HG02588 (cell line): ENCODE measurements around the gene DNASE2.

Experiments
- ATAC-seq: cut with Tn5 transposase; IDR thresholded peaks from one replicate; pipeline ENCODE4 v1.9.1; 2021; ENCODE audit warnings: mild to moderate bottlenecking, moderate library complexity; ENCODE audit not compliant: unreplicated experiment

Gene DNASE2

DNA sequence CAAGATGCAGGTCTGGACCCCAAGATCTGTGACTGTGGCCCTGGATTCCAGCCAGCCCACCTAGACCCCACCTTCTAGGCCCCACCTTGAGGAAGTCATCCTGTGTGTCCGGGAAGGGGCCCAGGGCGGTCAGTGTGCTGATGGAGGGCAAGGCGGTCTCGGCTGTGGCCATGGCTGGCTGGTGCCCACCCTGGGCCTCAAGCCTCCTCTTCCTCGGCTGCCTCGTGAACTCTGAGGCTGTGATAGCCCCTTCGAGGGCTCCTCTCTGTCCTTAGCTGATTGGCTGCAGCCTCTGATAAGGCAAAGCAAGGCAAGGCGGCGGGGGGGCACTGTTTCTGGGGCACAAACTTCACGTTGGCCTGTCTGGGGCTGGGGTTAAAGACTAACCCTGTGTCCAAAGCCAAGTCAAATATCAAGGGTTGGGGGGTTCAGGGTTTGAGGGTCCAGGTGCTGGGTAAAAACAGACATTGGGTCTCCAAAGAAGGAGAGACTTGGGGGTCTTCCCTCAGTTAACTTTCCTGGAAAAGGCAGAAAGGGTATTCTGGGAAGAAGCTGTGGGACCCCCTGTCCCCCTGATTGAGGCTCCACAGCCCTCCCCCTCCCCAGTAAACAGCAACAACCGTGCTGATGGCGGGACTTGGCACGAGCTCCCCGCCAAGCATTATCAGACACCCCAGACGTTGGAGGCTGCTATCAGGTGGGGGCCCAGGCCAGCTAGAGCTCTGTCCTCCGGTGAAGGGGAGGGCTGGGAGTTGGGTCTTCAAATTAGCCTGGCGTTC lies 5.9 kb upstream of the DNASE2 start, which contains the start of gene KLF1:
KLF1 (minus strand) TSS at position 233 of the 779 bp plus-strand sequence; CDS start at position 172, 61 bp downstream.
- no peak for ATAC-seq

DNA sequence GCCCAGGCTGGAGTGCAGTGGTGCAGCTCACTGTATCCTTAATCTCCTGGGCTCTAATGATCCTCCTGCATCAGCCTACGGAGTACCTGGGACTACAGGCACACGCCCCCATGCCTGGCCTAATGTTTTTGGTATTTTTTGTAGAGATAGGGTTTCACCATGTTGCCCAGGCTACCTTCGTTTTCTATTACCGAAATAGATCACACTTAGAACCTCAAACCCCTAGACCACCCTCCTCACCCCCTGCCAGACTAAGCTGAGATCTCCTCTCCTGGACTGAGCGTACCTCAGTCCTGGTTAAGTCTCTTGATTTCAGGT lies 5.4 kb upstream of the DNASE2 start:
- ATAC-seq, result no peak

DNA sequence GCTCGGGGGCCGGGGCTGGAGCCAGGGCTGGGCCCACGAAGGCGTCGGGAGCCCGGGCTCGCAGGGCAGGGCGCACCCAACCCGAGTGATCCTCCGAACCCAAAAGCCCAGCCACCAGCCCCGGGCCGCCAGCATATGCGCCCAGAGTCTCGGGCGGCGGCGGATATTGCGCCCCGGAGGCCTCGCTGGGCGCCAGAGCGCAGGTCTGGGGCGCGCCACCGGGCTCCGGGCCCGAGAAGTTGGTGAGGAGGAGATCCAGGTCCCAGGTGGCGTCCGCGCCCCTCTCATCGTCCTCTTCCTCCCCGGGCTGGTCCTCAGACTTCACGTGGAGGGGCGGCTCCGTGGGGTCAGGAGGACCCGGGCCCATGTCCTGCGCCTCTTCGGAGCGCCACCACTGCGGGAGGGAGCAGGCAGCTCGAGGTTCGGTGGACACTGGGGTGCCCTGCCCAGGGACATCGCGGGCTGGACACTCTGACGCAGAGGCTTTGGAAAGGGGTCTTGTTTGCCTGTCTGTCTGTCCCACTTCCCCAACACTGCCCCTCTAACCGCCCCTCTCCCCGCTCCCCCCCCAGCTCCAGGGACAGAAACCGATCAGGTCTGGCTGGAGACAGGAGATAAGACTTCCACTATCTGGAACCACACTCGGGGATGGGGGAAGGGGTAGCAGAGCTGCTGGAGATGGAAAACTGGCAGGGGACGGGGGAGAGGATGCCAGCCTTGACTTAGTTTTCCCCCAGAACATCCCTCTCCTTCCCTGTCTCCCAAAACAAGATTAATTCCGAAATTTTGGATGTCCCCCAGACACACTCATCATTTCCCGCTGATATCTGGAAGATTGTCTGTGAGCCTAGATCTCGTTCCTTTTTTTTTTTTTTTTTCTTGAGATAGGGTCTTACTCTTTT lies 4.8 kb upstream of the DNASE2 start:
- ATAC-seq, result no peak

DNA sequence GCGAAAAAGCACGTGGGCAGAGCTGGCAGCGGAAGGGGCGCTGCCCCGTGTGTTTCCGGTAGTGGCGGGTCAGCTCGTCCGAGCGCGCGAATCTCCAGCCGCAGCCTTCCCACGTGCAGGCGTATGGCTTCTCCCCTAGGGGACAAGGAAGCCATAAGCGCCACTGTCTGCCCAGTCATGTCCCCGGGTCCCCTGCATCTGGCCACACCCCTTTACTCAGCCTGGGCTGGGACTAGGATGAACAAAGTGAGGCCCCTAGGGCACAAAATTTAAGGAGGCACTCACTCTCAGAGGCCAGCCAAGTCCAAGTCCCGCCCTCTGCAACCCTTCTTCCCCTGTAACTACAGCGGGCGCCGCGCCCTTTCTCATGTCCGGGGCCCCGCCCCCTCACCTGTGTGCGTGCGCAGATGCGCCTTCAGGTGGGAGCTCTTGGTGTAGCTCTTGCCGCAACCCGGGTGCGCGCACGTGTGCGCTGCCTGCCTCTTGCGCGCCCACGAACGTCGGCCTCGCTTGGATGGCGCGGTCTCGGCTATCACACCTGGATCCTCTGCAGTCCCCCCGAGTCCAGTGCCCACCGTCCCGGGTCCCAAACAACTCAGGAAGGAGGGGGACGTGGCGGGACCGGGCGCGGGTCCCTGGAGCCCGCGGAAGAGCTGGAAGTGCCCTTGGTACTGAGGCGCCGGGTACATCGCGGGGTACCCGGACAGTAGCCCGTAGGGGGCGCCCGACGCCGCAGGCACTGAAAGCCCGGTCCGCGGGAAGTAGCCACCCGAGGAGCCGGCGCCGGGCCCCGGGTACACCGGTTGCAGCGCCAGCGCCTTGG lies 3.9 kb upstream of the DNASE2 start:
- no peak for ATAC-seq

DNA sequence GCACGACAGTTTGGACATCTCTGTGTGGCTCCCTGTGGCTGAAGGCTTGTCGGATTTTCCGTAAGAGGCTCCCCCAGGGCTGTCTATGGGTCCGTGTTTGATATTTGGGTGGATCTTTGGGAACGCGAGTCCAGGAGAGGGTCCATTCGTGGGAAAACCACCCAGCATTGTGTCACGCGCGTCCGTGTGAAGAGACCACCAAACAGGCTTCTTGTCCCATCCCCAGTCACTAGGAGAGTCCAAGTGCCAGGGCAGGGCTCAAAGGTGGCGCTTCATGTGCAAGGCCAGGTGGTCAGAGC lies 3.3 kb upstream of the DNASE2 start:
- ATAC-seq, result no peak

DNA sequence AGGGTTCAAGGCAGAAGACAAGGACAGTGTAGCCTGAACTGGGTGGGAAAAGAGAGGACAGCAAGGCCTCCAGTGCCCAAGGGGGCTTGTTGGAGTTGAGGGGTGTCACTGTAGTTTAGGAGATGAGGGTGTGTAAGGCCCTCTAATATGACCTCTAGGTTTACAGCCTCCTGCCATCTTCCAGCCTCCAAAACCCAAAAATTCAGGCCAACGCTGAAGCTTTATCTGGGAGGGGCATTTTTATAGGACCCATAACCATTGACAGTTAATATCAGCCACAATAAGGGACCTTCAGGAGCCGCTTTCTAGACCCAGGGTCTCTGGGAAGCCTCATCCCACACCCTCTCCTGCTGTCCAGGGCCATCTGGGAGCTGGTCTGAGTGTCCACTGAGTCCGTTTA lies 3.0 kb upstream of the DNASE2 start:
- no peak for ATAC-seq

DNA sequence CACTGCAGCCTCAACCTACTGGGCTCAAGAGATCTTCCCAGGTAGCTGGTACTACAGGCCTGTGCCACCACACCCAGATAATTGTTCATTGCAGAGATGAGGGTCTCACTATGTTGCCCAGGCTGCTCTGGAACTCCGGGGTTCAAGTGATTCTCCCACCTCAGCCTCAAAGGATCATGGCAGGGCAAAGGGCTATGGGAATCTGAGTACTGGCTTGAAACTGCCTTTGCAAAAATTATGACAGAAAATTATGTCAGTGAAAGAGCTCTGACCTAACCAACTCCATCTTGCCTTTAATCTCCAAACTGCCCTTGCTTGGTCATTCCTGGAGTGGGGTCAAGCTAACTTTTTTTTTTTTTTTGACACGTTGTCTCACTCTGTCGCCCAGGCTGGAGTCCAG lies 1.3 kb upstream of the DNASE2 start:
- no peak for ATAC-seq

DNA sequence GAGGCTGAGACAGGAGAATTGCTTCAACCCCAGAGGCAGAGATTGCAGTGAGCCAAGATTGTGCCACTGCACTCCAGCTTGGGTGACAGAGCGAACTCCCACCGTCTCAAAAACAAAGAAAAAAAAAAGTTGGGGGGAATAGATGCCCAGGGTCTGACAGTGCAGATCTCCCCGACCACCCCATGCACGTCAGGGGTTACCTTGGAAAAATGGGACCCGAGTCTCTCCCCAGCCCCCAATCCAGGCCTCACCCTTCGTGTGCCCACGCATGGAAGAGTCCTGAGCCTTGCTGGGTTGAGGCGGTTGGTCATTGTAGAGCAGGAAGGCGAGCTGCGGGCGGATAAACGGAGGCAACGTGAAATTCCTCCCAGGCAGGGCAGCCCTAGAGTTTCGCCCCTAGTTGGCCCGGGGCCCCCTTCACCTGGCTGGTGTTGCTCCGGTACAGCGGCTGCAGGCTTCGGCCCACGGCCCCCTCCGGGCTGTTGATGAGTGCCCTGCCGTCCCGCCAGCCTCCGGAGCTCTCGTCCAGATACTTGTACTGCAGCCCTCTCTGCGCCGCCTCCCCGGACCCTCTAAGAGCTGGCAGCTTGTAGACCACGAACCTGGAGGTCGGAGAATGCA lies 588 bp downstream of the DNASE2 start:
- ATAC-seq, result peak; percentile 6

DNA sequence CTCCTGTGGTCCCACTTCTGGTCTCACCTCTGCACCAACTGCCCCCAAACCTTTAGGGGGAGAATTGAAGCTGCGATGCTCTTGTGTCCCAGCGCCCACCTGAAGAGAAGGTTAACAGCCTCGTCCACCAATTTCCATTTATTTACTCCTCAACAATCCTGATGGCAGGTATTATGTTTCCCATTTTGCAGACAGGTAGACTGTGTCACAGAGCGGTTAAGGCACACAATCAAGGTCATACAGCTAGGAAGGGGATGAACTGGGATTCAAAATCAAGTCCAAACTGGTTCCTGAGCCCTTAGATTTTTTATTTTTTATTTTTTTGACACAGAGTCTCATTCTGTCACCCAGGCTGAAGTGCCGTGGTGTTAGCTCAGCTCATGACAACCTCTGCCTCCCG lies 6.2 kb downstream of the DNASE2 start:
- no peak for ATAC-seq

DNA sequence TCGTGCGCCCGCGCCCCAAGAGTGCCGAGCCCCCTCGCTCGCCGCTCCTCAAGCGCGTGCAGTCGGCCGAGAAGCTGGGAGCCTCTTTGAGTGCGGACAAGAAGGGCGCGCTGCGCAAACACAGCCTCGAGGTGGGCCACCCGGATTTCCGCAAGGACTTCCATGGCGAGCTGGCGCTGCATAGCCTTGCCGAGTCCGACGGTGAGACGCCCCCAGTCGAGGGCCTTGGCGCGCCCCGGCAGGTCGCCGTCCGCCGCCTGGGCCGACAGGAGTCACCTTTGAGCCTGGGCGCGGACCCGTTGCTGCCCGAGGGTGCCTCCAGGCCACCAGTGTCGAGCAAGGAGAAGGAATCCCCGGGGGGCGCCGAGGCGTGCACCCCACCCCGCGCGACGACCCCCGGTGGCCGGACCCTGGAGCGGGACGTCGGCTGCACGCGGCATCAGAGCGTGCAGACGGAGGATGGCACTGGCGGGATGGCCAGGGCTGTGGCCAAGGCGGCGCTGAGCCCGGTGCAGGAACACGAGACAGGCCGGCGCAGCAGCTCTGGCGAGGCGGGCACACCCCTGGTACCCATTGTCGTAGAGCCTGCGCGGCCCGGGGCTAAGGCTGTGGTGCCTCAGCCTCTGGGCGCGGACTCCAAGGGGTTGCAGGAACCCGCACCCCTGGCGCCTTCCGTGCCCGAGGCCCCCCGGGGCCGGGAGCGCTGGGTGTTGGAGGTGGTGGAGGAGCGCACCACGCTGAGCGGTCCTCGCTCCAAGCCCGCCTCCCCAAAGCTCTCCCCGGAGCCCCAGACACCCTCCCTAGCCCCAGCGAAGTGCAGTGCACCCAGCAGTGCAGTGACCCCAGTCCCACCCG lies 7.1 kb downstream of the DNASE2 start:
- ATAC-seq, result no peak

DNA sequence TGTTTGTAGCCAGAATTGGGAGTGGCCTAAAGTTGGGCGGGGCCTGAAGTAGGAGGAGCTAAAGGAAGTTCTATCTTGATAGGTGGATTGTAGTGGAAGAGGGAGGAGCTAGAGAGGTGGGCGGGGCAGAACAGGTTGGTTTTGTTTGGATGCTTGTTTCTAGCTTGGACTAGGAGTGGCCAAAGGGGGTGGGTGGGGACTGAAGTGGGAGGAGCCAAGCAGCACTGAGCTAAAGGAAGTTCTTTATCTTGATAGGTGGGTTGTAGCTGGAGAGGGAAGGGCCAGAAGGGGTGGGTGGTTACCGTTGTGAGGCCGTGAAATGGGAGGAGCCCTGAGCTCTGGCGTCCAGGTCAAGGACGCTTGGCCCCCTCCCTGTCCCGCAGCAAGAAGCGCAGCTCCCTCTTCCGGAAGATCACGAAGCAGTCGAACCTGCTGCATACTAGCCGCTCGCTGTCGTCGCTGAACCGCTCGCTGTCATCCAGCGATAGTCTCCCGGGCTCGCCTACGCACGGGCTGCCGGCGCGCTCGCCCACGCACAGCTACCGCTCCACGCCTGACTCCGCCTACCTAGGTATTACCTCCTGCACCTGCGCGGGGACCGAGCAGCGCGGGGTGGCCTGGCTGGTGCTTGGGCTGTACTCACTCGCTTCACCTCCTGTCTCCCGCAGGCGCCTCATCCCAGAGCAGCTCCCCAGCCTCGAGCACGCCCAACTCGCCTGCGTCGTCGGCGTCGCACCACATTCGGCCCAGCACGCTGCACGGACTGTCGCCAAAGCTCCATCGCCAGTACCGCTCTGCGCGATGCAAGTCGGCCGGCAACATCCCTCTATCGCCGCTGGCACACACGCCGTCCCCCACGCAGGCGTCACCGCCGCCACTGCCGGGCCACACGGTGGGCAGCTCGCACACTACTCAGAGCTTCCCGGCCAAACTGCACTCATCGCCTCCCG lies 8.0 kb downstream of the DNASE2 start:
- ATAC-seq, result no peak

DNA sequence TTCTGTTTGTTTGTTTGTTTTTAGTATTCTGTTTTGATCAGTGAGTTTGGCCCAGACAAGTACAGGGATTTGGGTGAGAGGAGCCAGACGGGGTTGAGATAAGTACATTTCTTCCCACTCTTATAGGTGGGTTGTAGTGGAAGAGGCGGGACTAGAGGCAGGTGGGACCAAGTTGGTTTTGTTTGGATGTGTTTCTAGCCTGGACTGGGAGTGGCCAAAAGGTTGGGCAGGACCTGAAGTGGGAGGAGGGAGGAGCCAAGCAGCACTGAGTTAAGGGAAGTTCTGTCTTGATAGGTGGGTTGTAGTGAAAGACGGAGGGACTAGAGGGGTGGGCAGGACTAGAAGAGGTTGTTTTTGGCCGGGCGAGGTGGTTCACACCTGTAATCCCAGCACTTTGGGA lies 9.0 kb downstream of the DNASE2 start:
- no peak for ATAC-seq

DNA sequence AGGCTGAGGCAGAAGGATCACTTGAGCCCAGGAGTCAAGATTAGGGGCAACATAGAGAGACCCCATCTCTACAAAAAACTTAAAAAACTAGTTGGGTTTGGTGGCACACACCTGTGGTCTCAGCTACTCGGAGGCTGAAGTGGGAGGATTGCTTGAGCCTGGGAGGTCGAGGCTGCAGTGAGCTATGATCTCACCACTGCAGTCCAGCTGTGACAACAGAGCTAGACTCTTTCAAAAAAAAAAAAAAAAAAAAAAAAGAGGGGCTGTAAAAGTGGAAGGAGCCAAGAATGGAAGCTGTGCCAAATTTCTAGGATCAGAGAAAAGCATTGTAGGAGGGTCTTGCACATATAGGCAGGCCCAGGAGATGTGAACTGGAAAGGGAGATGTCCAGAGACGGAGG lies 9.6 kb downstream of the DNASE2 start:
- ATAC-seq, result no peak

DNA sequence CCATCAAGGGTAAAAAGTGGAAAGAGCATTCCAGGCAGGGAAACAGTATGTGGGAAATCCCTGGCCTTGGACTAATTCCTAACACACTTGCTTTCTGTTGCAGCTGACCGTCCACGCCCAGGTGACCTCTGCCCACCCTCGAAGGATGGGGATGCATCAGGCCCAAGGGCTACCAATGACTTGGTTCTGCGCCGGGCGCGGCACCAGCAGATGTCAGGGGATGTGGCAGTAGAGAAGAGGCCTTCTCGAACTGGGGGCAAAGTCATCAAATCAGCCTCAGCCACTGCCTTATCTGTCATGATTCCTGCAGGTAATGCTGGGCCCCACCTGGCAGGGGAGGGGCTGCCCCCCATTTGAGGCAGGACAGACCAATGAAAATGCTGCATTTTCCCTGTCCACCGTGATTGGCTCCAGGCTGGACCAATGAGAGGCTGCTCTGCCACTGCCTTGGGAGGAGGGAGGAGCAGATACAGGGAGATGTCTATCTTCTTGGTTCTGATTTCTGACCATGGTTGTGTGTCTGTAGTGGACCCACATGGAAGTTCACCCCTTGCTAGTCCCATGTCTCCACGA lies 12.6 kb downstream of the DNASE2 start:
- ATAC-seq, result no peak

DNA sequence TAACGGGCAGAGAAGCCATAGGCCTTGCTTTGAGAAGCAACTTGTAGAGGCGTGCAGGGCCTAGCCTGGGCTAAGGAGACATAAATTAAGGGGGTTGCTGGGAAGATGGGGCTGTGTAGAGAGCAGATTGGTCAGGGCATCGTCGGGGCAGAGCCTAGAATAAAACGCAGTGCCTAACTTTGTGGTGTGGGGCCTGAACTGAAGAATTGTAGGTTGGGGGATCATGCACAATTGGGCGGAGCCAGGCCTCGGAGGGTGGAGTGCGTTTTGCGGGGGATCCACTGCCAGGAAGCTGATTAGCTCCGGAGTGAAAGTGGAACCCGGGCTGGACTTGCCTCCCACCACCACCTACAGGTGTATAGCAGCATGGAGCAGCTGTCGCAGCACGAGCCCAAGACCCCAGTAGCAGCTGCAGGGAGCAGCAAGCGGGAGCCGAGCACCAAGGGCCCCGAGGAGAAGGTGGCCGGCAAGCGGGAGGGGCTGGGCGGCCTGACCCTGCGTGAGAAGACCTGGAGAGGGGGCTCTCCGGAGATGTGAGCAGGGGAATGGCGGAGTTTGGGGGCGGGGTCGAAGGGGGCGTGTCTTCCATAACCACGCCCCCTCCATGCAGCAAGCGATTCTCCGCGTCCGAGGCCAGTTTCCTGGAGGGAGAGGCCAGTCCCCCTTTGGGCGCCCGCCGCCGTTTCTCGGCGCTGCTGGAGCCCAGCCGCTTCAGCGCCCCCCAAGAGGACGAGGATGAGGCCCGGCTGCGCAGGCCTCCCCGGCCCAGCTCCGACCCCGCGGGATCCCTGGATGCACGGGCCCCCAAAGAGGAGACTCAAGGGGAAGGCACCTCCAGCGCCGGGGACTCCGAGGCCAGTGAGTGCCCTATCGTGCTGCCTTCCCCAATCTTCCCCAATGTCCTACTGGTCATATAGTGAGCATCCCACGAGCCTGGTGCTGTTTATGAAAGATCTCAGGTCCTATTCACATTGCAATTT lies 13.8 kb downstream of the DNASE2 start:
- peak; percentile 69 for ATAC-seq

DNA sequence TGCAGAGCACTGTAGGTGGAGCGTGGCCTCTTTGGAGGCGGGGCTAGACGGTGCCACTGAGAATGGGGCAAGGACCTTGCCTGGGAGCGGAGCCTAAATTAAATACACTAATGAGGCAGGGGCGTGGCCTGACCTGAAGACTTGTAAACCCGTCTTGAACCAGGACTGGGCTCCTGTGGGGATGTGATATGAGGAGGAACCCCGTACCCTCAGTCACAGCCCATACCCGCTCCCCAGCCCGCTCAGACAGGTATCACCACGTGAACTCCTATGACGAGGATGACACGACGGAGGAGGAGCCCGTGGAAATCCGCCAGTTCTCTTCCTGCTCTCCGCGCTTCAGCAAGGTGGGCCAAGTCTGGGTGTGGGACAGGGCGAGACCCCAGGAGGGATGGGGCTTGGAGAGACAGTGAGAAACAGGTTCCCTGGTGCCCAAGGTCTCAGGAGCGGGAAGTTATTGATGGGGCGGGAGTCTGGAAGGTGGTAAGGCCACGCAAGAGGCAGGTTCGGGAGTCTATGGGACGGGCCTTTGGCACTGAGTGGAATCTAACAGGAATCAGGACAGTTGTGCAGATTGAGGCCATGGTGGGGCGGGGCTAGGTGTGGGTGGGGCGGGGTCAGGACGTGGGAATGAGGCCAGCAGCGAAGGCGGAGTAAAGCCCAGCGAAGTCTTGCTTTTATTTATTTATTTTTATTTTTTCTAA lies 14.7 kb downstream of the DNASE2 start:
- no peak for ATAC-seq
